Renal pelvis (tissue), 12 donors: ENCODE results near the gene SHOC2. TPM values are rescaled to one million over a fixed set of nuclear protein-coding genes. Genes with fewer than 3 reads are reported as not detected.
A peak's percentile ranks its signal among the peaks of the same experiment; 100 is the strongest.

Source experiments
- DNase-seq: peaks from one replicate; pipeline ENCODE4 v3.0.0-alpha.2; 2013
- long read RNA-seq, 16 experiments: transcript quantifications; one replicate each; lab custom pipeline, GENCODE V29; 2026
- polyA plus RNA-seq, 3 donors: library from polyadenylated mRNA; unstranded; fragments of 120-200 nt; gene quantifications; one replicate each; pipeline ENCODE4 v1.2.1, GENCODE V29; 2013; ENCODE audit not compliant: insufficient read length in 3 of 3

SHOC2 gene
- polyA plus RNA-seq = 10 to 100 TPM; 31.6 to 35.7 (median 32.1) TPM
- long read RNA-seq, donor 1, partial matches to known transcripts = 17 of 20 reads
- long read RNA-seq, donor 1, other reads (novel, unspliced or antisense) = 0 of 20 reads
- long read RNA-seq, donor 2, transcript SHOC2-202 (9 exons, 3,943 nt) = major isoform, 7 of 19 reads
- long read RNA-seq, donor 2, partial matches to known transcripts = 12 of 19 reads
- long read RNA-seq, donor 2, other reads (novel, unspliced or antisense) = 0 of 19 reads
- long read RNA-seq, donor 3, partial matches to known transcripts = 12 of 14 reads
- long read RNA-seq, donor 3, other reads (novel, unspliced or antisense) = 0 of 14 reads
- long read RNA-seq, donor 4, partial matches to known transcripts = 0 of 3 reads
- long read RNA-seq, donor 4, other reads (novel, unspliced or antisense) = 0 of 3 reads
- long read RNA-seq, donor 5, partial matches to known transcripts = 7 of 8 reads
- long read RNA-seq, donor 5, other reads (novel, unspliced or antisense) = 0 of 8 reads
- long read RNA-seq, donor 6, partial matches to known transcripts = 37 of 44 reads
- long read RNA-seq, donor 6, other reads (novel, unspliced or antisense) = 0 of 44 reads
- long read RNA-seq, donor 7, partial matches to known transcripts = 18 of 23 reads
- long read RNA-seq, donor 7, other reads (novel, unspliced or antisense) = 0 of 23 reads
- long read RNA-seq, donor 8, partial matches to known transcripts = 0 of 1 reads
- long read RNA-seq, donor 8, other reads (novel, unspliced or antisense) = 0 of 1 reads
- long read RNA-seq, donor 9, partial matches to known transcripts = 18 of 22 reads
- long read RNA-seq, donor 9, other reads (novel, unspliced or antisense) = 0 of 22 reads
- long read RNA-seq, donor 10, partial matches to known transcripts = 17 of 19 reads
- long read RNA-seq, donor 10, other reads (novel, unspliced or antisense) = 0 of 19 reads
- long read RNA-seq, donor 11, partial matches to known transcripts = 9 of 14 reads
- long read RNA-seq, donor 11, other reads (novel, unspliced or antisense) = 0 of 14 reads
- long read RNA-seq, donor 12, transcript SHOC2-202 (9 exons, 3,943 nt) = major isoform, 6 of 27 reads
- long read RNA-seq, donor 12, partial matches to known transcripts = 20 of 27 reads
- long read RNA-seq, donor 12, other reads (novel, unspliced or antisense) = 0 of 27 reads
- long read RNA-seq, donor 13, partial matches to known transcripts = 20 of 21 reads
- long read RNA-seq, donor 13, other reads (novel, unspliced or antisense) = 0 of 21 reads
- long read RNA-seq, donor 14 = 0 reads
- long read RNA-seq, donor 15, partial matches to known transcripts = 17 of 23 reads
- long read RNA-seq, donor 15, other reads (novel, unspliced or antisense) = 0 of 23 reads
- long read RNA-seq, donor 16, partial matches to known transcripts = 0 of 2 reads
- long read RNA-seq, donor 16, other reads (novel, unspliced or antisense) = 0 of 2 reads

- DNase-seq = no peak
Observed at GRCh38 chr10:110919349-110919931, at the start of gene SHOC2. Gene SHOC2, plus strand, starts transcription at chr10:110919604. Its CDS starts 44,755 bp downstream, at chr10:110964359.

- DNase-seq = no peak
Observed at GRCh38 chr10:110870823-110871297, 48.5 kb upstream of the SHOC2 start.

- peak; percentile 100 for DNase-seq
Observed at GRCh38 chr10:110871298-110872084, 47.9 kb upstream of the SHOC2 start, which contains the start of gene PDCD4. Gene PDCD4, plus strand, starts transcription at chr10:110871928. Its CDS starts 4,100 bp downstream, at chr10:110876028.

DNA sequence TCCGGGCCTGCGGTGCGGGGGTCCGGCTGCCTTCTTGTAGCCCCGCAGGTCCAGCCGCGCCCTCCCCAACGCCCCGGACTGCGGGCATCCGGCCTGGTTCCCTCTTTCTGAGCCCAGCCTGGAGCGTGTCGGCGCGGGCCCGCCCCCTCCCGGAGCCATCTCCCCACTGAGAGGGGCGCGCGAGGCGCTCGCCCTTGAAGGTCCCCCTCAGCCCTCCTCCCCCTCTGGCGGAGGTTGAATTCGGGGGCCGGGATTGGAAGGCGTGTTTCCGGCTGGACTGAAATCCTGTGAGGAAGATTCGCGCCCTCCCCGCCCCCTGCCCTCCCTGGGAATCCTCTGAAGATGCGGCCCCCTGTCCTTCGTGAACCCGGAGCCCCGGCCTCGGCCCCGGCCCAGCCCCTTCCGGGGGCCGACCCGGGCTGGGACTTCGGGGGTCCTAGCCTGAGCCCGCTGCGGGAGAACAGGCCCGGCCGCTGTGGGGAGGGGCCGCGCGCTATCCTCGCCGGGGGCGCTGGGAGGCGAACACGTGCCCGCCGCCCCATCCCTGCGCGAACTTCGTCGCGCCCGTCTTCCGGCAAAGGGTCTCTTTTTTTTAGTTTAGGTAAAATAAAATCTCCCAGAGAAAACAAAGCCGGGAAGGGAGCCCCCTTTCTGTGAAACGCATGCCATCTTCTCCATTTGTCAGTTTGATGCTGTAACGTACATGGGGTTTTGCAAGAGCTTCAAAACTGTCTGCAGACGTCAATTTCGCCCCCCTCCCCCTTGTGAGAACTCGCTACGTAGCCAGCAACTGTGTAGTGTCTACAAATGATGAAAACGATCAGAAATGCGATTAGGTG lies 47.0 kb upstream of the SHOC2 start:
- DNase-seq = peak; percentile 85

GRCh38 chr10:110872984-110873923 lies 46.1 kb upstream of the SHOC2 start:
- no peak for DNase-seq

- no peak for DNase-seq
Observed at GRCh38 chr10:110873951-110874350, 45.5 kb upstream of the SHOC2 start.

DNA sequence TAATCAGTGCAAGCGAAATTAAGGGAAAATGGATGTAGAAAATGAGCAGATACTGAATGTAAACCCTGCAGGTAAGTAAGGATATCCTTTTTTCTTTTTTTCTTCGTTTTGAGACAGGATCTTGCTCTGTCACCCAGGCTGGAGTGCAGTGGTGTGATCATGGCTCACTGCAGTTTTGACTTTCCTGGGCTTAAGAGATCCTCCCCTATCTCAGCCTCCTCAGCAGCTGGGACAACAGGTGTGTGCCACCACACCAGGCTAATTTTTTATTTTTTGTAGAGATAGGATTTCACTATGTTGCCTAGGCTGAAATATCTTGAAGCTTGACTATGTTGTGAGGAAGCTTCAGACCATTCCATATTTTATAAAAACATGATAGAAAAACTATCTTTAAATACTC lies 43.4 kb upstream of the SHOC2 start:
- DNase-seq = no peak

DNA sequence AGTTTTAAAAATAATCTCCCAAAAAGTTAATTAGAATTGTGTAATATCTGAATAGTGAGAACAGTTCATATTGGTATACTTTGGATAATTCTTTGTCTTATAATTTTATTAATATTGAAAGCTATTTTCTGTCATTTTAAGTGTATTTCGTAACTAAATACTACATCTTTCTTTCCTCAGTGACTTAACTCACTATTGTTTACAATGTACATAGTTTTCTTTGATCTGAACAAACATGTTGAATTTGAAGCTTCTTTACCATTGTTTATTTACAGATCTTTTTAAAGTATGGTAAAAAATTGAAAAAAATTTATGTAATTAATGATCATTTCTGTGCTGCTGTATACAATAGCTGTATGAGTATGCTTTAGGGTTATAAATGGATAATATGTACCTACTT lies 42.6 kb upstream of the SHOC2 start:
- DNase-seq = no peak

- no peak for DNase-seq
Observed at GRCh38 chr10:110880012-110880411, 39.4 kb upstream of the SHOC2 start.

DNA sequence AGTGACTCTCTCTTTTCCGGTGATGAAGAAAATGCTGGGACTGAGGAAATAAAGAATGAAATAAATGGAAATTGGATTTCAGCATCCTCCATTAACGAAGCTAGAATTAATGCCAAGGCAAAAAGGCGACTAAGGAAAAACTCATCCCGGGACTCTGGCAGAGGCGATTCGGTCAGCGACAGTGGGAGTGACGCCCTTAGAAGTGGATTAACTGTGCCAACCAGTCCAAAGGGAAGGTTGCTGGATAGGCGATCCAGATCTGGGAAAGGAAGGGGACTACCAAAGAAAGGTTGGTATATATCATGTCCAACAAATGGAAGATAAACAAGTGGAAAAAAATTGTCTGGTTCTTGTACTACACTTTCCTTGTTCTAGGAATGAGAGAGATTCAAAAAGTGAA lies 38.2 kb upstream of the SHOC2 start:
- no peak for DNase-seq

DNA sequence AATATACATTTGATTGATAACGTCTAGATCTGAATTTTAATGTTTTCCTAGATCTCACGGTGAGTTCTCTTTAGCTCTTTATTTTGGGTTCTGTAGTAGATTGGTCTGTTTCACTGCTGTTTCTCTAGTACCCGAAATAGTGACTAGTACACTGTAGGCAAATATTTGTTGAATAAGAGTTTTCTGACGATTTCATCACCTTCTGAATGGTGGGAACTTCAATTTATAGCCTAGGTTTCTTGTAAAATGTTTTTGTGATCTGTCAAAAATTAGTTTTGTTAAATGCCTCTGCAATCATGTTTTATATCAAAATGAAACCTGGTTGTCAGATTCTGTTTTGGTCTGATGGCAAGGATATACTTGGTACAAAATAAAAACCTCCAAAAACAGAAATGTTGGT lies 37.5 kb upstream of the SHOC2 start:
- no peak for DNase-seq

GRCh38 chr10:110883924-110884323 lies 35.5 kb upstream of the SHOC2 start:
- no peak for DNase-seq

DNA sequence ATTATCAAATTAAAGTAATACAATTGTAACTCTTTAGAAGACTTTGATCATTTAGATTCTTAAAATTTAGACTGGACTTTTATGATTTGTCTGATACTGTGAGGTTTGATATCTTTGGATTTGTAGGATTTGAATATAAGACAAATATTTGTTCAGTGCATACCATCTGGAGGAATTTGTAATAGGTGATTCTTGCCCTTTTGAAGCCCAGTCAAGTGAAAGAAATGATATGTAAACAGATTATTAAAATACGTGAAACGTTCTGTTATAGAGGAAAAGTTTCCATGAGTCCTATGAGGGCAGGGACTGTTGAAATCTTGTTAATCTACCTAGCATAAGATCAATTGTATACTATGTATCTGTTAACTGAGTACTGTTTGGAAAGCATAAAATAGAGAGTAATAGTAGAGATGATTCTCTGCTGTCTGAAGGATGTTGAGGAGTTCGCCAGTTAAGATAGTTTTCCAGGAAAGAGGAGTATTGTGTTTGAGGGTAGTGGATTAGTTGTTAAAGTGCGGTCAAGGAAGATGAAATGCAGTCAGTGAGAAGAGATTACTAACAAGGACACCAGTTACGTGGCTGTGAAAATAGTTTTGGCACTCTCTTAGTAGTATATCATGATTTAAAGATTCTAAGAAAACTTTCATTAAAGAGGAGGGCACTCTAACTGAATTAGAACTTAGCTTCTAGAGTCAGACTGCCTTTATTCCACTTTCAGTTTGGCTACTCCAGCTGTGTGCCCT lies 33.3 kb upstream of the SHOC2 start:
- no peak for DNase-seq

DNA sequence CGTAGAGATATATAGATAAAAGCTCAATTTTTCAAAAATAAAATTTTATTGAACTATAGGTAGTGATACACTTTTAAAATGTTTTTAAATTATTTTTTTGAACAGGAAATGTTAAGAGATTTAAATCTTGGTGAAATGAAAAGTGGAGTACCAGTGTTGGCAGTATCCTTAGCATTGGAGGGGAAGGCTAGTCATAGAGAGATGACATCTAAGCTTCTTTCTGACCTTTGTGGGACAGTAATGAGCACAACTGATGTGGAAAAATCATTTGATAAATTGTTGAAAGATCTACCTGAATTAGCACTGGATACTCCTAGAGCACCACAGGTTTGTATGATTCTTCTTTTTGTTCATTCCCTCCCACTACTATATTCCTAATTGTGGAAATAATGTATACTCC lies 31.8 kb upstream of the SHOC2 start:
- no peak for DNase-seq

DNA sequence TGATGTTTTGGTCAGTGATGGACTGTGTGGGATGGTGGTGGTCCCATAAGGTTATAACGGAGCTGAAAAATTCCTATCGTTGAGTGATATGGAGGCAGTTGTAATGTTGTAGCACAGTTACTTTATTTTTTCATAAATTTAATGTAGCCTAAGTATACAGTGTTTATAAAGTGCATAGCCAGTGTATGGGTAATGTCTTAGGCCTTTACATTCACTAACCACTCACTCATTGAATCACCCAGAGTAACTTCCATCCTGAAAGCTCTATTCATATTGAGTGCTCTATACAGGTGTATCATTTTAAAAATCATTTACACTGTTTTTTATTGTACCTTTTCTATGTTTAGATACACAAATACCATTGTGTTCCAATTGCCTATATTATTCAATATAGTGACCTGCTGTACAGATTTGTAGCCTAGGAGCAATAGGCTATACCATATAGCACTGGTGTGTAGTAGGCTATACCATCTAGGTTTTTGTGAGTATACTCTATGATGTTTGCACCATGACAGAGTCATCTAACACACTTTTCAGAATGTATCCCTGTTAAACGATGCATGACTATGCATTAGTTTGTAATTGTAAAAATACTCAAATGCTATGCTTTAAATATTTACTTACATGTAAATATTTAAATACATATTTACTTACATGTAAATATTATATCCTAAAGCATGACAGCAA lies 26.7 kb upstream of the SHOC2 start:
- no peak for DNase-seq

- DNase-seq = peak; percentile 30
Observed at GRCh38 chr10:110893559-110894179, 25.7 kb upstream of the SHOC2 start.
